ENCODE measurements around the gene CDK18.

Gene CDK18

DNA sequence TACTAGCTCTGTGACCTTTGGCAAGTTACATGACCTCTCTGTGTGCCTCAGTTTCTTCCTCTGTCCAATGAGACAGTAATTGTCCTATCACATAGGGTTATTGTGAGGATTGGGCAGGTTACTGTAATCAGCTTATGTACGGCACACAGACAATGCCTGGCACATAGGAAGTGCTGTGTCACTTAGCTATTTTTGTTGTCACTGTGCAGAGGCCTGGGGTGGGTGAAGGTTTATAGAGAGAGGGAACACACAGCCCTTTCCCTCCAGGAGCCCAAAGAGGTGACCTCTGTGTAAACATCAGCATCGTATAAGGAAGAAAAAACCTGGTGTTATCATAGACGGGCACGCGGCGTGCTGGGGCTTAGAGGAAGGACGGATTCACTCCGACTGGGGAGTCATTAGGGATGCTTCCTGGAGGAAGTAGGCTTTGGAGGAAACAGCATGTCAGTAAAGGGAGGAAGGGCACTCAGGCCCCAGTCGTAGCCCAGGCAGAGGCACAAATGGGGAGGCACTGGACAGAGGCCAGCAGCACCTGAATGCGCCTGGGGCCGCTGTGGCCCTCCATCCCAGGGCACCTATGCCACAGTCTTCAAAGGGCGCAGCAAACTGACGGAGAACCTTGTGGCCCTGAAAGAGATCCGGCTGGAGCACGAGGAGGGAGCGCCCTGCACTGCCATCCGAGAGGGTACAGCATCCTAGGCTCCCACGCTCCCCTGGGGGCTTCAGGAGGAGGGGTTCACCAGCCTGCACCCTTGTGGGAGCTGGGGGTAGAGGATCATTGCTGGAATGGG lies 21.2 kb downstream of the CDK18 start:
- DNase-seq: no peak

DNA sequence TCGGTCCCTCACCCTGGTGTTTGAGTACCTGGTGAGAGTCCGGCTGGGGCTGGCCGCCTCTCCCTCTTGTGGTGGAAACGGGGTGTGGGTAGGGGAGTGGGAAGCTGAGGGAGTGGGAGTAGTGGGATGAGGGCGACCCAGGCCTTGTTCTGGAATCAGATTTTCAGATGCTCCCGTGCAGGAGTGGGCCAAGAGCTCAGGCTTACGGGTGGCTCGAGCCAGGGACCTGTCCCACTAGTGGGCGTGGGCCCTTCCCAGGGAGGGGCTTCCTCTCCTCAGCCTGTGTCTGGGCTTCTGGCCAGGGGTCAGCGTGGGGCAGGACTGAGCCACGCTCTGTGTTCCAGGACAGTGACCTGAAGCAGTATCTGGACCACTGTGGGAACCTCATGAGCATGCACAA lies 22.0 kb downstream of the CDK18 start:
- no peak for DNase-seq

DNA sequence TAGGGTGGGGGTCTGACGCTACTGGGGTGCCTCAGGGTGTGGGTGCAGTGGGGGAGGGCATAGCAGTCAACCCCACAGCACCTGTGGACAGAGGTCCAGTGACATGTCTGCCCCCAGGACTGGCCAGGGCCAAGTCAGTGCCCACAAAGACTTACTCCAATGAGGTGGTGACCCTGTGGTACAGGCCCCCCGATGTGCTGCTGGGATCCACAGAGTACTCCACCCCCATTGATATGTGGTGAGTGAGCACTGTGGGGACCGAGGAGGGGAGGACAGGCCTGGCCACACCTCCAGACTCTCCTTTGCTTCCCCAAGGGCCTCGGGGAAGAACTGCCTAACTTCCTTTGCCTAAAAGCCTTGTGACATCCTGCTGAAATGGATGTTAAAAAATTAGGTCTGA lies 23.5 kb downstream of the CDK18 start:
- DNase-seq: no peak

DNA sequence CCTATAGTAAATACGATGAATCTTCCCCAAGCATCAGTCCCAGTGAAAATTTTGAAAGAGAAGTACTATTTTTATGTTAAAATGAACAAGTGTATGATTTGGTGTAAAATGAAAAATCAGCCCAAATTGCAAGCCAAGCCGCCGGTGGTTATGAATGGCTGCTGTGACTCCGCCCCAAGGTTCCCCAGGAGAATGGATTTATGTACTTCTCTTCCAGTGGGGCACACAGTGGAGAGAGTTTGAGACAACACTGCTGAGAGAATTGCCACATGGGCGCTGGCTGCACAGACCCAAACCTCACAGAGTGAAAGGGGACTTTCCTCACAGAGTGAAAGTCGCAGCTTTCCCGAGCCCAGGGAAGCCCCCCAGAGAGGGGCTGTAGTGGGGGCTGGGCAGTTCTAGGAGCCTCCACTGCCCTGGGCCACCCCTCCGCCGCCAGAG lies 24.0 kb downstream of the CDK18 start:
- no peak for DNase-seq

DNA sequence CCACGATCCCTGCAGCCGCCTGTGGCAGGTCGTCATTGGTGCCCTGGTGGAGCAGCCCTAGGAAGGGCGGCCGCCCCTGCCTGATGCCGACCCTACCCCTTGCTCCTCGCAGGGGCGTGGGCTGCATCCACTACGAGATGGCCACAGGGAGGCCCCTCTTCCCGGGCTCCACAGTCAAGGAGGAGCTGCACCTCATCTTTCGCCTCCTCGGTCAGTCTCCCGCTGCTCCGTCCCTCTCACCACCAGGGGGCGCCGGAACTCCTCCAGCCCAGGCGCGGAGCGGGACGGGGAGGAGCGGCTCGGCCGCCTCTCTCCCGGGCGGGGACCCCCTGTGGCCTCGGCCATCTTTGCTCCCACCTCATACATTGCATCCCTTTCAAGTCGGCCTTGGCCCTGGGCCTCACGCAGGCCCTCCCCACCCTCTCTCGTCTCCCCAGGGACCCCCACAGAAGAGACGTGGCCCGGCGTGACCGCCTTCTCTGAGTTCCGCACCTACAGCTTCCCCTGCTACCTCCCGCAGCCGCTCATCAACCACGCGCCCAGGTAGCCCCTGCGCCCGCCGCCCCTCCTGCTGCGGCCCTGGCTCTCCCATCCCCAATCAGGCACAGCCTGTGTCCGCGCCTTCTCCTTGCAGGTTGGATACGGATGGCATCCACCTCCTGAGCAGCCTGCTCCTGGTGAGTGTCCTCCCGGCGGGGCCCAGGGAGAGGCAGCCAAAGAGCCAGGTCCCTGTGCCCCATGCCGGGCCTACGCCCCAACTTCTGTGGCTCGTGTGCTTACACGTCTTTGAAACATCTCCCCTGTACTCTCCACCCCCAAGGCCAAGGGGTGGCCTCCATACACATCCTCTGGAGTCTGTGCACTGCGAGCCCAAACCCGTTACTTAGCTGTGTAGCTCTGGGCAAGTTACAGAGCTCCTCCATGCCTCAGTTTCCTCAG lies 24.7 kb downstream of the CDK18 start:
- DNase-seq: peak; percentile 92

DNA sequence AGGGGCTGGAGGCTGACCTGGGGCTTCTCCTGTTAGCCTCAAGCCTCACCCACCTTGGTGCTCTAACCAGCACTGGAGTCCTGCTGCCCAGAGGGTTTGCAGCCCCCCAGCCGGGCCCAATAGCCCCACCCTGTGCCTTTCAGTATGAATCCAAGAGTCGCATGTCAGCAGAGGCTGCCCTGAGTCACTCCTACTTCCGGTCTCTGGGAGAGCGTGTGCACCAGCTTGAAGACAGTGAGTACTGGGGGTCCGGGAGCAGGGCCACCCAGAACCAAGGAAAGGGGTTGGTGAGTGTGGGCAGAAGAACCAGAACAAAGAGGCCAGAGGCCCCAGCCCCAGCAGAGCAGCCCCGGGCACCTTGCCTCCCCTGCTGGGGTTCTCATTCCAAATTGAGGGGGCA lies 25.6 kb downstream of the CDK18 start:
- DNase-seq: no peak

DNA sequence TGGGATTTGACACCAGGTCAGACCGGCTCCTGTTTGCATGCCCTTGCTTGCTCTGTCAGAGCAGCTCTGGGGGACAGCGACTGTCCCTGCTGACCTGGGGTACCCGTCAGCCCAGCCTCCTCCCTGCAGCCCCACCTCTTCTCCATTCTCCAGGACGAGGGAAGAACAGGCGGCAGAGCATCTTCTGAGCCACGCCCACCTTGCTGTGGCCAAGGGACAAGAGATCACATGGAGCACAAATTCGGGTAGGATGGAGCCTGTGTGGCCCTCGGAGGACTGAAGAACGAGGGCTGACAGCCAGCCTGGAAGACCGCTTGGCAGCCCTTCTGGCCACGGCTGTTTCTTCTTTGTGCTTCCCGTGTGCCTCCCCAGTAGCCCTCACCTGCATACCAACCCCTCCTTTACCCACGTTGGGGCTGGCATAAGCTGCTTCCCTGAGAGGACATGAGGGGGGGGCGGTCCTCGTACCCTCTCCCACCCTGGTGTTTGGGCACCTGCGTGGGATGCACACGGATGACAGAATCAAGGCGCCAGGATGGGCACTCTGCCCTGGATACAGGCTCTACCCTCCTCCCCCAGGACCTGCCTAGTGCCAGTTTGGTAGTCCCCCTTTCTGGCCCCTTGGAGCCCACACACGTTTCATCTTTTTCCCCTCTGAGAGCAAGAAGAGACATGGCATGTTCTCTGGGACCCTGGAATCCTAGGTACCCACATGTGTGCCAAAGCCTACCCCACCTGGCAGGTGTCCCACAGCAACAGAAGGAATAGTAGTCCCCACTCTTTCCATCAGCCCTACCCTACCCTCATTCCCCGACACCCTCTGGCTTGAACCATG lies 26.9 kb downstream of the CDK18 start:
- DNase-seq: no peak

DNA sequence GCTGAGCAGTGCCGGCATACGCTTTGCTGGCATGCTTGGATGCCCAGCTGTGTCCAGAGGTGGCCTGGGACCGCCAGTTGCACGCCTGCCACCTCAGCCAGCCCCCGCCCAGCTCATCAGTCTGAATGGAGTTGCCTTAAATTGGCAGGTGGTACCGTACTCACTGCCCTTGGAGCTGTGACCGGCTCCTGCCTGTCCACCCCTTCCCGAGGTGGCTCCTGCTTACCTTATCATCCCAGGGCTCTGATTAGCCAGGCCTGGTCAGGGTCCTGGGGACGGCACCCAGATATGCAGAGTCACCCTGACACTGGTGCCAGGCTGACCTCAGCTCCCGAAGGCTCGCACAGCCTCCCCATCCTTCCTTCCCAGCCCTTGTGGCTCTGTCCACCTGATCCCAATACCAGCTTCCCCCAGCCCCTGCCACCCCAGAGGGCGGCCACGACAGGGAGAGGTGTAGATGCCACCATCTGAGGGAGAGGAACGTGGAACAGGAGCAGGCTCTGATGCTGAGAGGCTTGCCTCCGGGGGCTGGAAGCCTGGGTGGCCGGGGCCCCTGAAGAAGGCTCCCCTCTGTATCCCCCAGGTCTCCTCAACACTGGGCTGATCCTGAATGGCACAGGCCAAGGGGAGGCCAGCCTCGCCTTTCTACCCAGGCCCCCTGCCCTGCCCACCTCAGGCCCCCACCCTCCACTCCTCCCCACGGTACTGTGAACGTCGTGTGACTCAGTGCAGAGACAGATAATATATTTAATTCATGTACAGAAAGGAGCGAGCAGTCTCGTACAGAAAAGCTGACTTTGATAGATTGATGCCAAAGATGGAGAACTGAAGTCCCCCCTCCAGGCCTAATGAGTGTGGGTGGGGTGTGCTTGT lies 27.8 kb downstream of the CDK18 start:
- no peak for DNase-seq

DNA sequence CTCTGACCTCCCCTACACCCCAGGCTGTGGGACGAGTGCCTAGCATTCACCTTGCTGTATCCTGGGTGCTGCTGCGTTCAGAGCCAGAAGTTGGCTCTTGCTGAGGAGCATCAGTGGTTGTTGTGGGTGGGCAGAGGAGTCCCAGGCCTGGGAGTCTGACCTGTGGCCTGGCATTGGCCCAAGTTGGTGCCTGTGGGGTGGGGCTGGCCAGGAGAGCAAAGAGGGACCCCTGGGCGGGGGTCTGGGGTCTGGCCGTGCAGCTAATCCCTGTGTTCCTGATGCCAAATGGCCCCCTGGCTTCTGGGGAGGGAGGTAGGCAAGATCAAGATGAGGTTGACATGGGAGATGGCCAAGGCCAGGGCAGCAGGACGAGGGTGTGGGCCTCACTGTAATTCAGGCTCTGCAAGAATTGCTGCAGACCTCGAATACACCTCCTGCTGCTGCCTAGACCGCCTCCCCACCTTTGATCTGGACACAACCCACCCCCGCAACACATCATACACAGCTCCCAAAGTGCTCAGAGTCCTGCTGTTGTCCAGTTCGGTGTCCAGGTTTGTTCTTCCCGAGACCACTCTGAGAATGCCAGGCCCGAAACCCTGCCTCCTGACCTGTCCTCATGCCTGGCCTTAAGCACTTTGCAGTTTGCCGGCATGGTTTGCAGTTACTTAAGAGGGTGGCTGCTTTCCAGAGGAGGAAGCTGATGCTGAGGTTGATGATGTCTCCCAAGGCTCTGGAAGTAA lies 28.7 kb downstream of the CDK18 start:
- no peak for DNase-seq

DNA sequence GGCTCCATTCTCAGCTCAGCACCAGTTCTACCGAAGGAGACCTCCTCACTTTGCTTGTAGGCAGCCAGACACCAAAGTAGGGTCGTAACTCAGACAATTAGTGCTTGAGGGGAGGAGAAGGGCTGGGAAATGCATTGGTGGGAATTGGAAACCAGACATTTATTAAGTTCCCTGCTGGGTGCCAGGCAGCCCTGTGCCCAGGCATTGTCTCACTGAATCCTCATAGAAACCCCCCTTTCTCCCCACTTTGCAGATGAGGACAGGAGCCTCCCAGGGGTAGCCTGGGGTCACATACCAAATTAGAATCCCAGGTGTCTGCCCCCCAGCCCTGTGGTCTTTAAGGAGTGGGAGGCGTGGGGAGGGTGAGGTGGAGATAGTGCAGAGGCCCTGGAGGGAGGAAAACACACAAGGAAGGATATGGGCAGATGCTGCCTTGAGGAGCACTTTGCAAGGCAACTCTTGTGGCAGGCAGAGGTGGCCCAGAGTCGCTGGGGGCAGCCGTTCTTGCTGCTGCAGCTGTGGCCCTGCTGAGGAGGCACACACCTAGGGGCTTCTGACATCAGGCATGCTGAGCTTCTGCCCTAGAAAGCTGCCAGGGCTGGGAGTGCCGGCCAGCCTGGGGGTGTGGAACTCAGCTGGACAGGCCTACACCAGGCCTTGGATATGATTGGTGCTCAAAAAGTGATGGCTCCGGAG lies 29.4 kb downstream of the CDK18 start:
- DNase-seq: no peak

DNA sequence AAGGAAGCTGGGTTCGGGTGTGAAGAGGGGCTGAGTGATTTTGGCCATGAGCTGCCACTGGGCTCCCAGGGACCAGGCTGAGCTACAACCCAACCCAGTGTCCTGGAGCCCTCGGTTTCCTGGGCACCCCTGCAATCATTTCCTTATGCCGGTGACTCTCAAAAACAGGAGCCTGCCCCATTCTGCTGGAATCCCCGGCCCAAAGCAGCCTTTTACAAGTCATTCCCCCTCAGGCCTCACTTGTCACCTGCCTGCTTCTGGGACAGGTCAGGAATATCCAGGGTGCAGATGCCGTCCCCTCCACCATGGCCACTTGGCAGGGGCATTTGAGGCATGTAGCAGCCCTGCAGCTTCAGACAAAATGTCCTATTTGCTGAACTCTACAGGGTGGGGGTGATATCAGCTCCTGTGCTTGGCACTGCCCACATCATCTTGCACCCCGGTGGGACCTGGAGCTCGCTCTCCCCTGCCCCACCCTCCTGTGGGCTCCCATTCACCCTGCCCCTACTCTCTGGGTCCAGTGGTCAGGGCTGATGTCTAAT lies 30.0 kb downstream of the CDK18 start:
- DNase-seq: no peak

DNA sequence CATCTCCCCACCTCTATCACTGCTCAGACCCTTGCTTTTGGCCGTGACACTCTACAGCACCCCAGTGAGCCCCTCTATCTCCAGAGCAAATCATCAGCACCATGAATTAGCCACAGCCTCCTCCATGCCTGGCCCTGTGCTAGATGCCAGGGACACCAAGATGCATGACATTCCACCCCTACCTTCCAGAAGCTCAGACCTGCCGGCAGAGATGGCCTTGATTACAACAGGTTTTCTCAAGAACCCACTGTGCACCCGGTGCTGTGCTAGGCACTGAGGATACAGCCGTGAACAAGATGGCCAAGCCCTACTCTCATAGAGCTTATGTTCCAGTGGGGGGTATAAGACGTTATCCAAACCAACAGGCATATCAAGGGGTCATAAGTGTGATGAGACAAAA lies 30.6 kb downstream of the CDK18 start:
- DNase-seq: no peak

DNA sequence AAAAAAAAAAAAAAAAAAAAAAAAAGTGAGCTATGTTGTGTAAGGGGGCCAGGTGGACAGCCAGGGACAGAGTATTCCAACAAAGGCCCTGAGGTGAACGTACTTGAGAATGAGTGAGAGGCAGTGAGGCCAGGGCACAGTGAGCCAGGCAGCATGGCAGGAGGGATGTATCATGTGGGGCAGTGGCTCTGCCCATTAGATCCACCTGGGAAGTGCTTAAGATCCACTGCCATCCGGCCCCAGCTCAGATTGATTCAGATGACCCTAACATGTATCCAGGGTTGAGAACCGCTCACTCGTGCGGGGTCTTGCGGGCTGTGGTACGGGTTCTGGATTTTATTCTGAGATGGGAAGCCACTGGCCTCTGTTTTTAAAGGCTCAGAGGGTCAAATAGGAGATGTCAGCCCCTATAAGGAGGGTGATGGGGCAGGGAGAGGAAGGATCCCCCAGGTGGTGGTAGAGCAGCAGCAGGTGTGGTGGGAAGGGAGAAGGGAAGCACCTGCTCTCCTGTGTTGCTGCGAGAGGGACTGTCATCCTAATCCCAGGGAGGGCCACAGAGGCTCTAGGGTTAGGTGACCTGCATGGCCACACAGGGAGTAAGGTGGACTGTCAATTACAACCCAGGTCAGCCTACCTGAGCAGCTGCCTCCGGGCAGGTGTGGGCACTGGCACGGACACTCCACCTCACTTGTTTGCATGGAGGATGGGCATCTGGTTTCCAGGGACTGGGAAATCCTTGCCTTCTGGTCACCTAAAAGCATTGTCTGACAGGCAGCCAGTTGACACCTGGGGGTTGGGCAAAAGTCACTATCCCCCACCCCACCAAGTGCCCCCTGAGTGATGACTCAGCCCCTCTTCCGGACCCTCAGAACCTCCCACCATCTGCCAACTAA lies 31.6 kb downstream of the CDK18 start:
- DNase-seq: no peak

DNA sequence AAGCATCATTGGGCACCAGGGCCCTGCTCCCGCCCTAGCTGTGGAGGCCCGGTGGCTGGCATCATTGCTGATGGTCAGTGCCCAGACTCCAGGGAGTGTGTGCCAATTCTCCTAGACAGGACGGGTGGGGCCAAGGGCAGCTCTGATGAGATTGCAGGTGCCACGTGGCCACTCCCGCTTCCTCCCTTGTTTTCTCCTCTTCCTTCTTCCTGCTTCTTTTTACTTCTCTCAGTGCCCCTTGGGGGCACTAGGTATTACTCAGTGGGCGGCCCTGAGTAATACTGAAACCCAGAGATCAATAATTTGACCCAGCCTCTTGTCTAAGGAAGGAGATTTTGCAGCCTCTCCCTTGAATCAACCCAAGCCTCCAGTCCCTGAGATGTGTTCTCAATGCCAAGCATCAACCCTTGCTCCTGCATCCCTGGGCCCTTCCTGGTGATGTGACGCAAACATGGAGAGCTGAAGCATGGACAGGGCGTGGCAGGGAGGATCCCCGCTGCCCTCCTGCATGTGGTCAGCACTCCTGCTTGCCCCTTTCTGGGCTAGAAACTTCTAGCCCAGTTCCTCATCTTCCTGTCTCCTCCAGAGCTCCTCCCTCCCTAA lies 32.4 kb downstream of the CDK18 start:
- no peak for DNase-seq

DNA sequence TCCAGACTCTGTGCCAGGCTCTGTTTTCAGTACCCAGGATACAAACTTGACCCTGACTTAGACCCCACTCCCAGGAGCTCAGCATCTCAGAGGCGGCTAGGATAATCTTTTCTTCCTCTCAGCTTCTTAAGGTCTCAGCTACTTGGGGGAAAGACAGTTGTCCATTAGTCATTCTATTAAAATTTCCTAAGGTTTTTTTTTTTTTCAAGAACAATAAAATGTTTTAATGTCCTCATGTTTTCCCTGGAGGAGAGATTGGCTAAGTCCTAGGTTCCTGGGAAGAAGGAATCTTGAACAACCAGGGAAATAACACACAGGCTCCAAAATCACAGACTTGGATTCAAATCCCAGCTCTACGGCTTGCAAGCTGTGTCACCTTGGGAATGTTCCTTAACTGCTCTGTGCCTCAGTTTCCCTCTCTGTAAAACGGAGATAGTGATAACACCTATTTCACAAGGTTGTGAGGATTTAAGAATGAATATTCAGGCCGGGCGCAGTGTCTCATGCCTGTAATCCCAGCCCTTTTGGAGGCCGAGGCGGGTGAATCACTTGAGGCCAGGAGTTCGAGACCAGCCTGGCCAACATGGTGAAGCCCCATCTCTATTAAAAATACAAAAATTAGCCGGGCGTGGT lies 33.0 kb downstream of the CDK18 start:
- no peak for DNase-seq

DNA sequence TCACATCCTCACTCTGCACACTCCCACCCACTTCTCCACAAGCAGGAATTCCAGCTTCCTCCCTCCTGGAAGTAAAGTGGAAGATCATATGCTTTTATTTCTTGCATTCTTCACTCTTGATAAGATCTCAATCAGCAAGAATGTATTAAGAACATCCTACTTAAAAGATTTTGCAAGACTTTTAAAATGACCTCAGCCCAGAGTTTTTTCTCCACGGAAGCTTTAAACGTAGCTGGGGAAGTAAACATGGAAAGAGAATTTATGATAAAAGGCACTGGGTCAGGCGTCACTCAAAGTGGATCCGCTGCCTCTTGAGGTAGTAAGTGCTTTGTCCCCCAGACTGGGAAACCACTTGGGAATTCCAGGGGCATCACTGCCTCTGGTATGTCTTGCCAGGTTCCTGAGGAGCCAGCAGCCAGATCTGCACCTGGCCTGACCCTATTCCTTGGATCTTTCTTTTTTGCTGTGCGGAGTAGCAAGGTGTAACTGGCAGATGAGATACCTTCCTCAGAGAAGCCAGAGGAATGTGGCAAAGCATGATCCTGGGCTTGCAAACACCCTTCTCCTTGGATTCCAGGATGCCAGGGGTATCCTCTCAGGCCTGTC lies 33.9 kb downstream of the CDK18 start:
- DNase-seq: no peak

DNA sequence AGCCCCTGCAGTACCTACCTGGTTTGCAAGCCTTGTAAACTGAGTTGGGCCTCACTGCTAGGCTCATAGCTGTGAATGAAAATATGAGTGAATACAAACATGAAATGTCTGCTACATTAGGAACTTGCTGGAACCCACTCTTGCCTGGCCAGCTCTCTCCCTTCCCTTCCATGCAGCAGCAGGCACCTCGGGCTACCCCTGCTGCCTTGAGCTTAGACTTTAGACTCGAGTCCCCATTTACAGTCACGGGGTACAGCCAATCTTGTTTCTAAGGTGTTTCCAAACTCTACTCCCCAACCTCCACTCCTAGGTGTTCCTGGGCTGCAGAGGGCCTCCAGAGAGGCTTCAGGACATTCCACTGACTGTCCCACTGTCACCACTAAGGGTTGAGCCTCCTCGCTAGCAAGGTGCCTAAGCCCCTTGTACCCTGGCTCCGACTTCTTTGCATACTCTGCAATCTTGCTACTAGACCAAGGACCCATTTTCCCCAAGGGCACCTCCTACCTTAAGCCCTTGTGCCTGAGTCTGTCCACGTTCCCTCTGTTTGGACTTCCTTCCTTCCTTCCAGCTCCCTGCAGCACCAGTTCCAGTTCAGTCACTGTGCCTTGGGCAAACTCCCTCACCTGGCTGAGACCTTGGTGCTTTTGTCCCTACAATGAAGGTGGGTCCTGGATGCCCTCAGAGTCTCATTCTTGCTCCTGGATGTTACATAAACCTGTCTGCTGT lies 36.9 kb downstream of the CDK18 start:
- no peak for DNase-seq
